ENCODE results near the gene HINT1. TPM values are rescaled to one million over a fixed set of nuclear protein-coding genes. Genes with fewer than 3 reads are reported as not detected.

HINT1 gene
- total RNA-seq, 1 donor from 2014 or later: 106 TPM

DNA sequence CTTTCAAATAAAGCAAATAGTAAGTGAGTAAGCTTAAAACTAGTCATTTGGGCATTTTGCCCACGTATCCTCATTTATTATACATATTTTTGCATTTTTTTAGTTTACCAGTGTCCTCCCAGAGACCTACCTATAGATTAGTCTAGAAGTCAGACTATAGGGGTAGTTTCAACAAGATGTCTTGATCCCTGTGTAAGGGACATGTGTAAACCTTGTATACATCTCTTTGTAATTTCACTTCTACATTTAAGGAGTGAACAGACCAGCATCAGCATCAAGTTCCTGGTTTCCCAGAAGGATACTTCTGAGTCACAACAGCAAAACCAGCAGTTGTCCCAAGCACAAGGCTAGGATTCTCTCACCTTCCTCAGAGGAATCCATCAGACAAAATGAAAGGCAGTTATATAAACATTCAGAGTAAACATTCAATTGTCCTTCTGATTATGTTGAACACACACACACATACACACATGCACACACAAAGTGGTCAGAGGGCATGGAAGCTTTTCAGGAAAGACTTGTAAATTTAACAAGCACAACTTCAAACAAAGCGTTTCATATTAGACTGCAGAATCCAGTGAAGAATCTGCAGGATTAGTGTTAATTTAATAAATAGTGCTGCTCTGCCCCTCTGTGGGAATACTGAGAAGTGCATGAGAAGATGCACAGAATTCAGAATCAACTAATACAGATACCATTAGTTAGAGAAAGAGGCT lies 55.4 kb downstream of the HINT1 start:
- peak; percentile 78 for DNase-seq (ENCODE audit: low spot score)

Other genes with a start within 250 kb of the HINT1 start
- 8.4 TPM for gene LYRM7, start 5.7 kb upstream of the HINT1 start, total RNA-seq (ENCODE audit: insufficient read depth, low replicate concordance)
- gene CDC42SE2, start 98.8 kb upstream of the HINT1 start, total RNA-seq (ENCODE audit: insufficient read depth, low replicate concordance): 32.0 TPM

All from umbilical cord (tissue), 2 donors.